DMS114 treated with DMSO at 0.1 percent for 48 hours (cell line): ENCODE results near the gene DNAJA2.

ENCODE experiments used
- DNase-seq: peaks from one replicate; lab custom pipeline; 2025; ENCODE audit not compliant: unreplicated experiment; lab: John Stamatoyannopoulos, UW

DNAJA2 gene

DNA sequence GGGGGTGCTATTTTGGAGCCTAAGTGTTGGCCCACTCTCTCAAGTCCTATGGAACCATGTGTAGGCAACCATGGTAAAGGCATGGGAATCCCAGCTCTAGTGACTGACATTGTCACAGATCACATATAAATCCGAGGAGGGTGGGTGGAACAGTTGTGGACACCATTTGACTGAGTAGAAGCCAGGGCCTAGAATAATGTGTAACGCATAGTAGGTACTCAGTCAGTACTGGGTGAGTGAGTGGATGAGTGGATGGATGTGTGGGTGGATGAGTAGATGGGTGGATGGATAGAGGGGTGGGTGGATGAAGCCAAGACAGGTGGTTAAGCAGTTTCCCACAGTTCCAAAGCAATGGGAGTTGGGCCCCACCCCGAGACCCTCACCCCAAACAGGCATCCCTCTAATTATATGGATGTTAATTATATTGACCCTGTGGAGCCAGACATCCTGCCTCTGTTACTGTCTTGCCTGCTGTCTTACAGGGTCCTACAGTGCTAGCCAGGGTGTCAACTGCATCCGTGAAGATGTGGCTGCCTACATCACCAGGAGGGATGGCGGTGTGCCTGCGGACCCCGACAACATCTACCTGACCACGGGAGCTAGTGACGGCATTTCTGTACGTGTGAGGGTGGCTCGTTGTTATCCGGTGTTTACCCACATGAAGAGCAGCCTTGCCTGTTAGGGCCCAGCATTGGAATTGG lies 67.0 kb downstream of the DNAJA2 start:
- no peak for DNase-seq
